SW480 (cell line): ENCODE data around the gene TFCP2L1.

Experiments
- DNase-seq: peaks from one replicate; pipeline ENCODE4 v3.0.0-alpha.2; 2016; ENCODE audit warnings: low spot score

TFCP2L1 gene

DNA sequence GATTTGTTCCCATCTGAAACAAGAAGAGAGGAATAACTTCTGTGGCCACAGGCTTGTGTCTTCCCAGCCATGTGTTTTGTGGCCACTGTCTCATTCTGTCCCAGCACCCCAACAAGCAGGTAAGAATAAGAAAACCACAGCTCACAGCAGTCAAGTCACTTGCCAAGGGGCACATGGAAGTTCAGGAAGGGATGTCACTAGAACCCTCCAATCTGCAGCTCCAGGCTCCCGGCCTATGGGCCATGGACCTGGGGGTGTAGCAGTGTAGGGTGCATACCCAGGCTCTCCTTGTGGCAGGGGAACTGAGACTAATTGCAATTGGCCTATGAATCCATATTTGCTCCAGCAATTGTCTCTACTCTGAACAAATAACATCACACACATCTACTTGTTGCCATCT lies 112.5 kb downstream of the TFCP2L1 start:
- DNase-seq: no peak

DNA sequence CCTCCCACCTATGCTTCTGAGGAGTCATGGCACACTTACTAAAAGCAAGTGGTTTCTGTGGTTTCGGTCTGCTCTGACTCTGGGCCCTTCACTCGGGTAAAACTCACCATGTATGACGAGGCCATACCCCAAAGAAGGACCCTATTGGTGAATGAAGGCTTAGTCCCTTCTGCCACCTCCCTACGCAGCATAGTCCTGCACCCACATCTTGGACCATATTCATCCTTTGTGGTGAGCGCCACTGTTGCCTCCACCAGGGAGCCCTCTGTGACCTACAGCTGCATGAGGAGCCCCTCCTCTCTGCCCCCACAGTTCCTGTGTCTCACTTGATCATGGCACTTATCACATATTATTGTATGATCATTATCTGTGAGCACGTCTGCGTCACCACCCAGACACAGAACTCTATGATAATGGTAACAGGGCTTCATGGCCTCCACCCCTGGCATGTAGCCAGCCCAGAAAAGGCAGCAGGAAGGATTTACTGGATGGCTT lies 113.3 kb downstream of the TFCP2L1 start:
- DNase-seq: no peak

- DNase-seq: no peak
Measured at GRCh38 chr2:121170577-121170976, 114.4 kb downstream of the TFCP2L1 start.

GRCh38 chr2:121167411-121167810 lies 117.6 kb downstream of the TFCP2L1 start:
- DNase-seq: no peak
